CD8-positive, alpha-beta memory T cell (primary cell): Measurements from ENCODE around the gene BLOC1S4. TPM values are rescaled to one million over a fixed set of nuclear protein-coding genes. Genes with fewer than 3 reads are reported as not detected.
"Not testable (repeated sequence)": the region's sequence is repeated elsewhere in the genome, so short reads cannot be mapped to it uniquely, and the experiment has no call there.

Experiments
- CTCF ChIA-PET: fragments of 350-600 bp; sonication (Branson Sonifier 250); formaldehyde crosslinking; loops from one replicate; lab custom pipeline; 2021; ENCODE audit warnings: antibody characterized with exemption; lab: Charles Lee
- POLR2A ChIA-PET: fragments of 350-600 bp; sonication (Branson Sonifier 250); formaldehyde crosslinking; loops from one replicate; lab custom pipeline; 2021; ENCODE audit warnings: antibody characterized with exemption; lab: Charles Lee
- DNase-seq, 5 donors: peaks; one replicate each; pipeline versions ENCODE4 v3.0.0 to v3.0.0-alpha.2; 2020 to 2022; ENCODE audit warnings: mixed read lengths in 1 of 5
- H3K27ac ChIP-seq: one replicate; pipeline ENCODE4 v1.7.0; 2013; ENCODE audit warnings: low read depth, mild to moderate bottlenecking, low read length, moderate library complexity
- H3K27me3 ChIP-seq: 2 replicates; pipeline ENCODE4 v1.7.0; 2013; ENCODE audit warnings: low read length, mild to moderate bottlenecking; ENCODE audit not compliant: insufficient read depth, poor library complexity, severe bottlenecking
- H3K36me3 ChIP-seq: 2 replicates; pipeline ENCODE4 v1.7.0; 2013; ENCODE audit warnings: mild to moderate bottlenecking, low read length, moderate library complexity; ENCODE audit not compliant: insufficient read depth
- H3K4me1 ChIP-seq: 2 replicates; pipeline ENCODE4 v1.7.0; 2013; ENCODE audit warnings: mild to moderate bottlenecking, low read length, moderate library complexity; ENCODE audit not compliant: insufficient read depth
- H3K4me3 ChIP-seq: 2 replicates; pipeline ENCODE4 v1.7.0; 2013; ENCODE audit warnings: mild to moderate bottlenecking, low read length
- H3K9me3 ChIP-seq: 2 replicates; pipeline ENCODE4 v1.7.0; 2013; ENCODE audit warnings: mild to moderate bottlenecking, low read length
- H3K27ac Mint-ChIP-seq, 8 donors: one replicate each; pipeline ENCODE4 v1.8.0; 2020 to 2021; ENCODE audit warnings: mixed read lengths in 8 of 8, mild to moderate bottlenecking in 6 of 8, inconsistent platforms in 3 of 8, moderate library complexity in 3 of 8
- H3K27me3 Mint-ChIP-seq, 2 donors: one replicate each; pipeline ENCODE4 v1.8.0; 2020 to 2021; ENCODE audit warnings: mixed read lengths in 2 of 2, mild to moderate bottlenecking in 1 of 2, moderate library complexity in 1 of 2
- H3K36me3 Mint-ChIP-seq, 3 donors: one replicate each; pipeline ENCODE4 v1.8.0; 2020 to 2021; ENCODE audit warnings: mixed read lengths in 3 of 3, inconsistent platforms in 1 of 3, mild to moderate bottlenecking in 1 of 3
- H3K4me1 Mint-ChIP-seq, 3 donors: one replicate each; pipeline ENCODE4 v1.8.0; 2020 to 2021; ENCODE audit warnings: mixed read lengths in 3 of 3, inconsistent platforms in 1 of 3, mild to moderate bottlenecking in 1 of 3
- H3K4me3 Mint-ChIP-seq, 7 donors: one replicate each; pipeline ENCODE4 v1.8.0; 2020 to 2021; ENCODE audit warnings: mixed read lengths in 7 of 7, mild to moderate bottlenecking in 6 of 7, moderate library complexity in 4 of 7, inconsistent platforms in 2 of 7
- H3K9me3 Mint-ChIP-seq, 5 donors: one replicate each; pipeline ENCODE4 v1.8.0; 2020 to 2022; ENCODE audit warnings: mixed read lengths in 5 of 5, mild to moderate bottlenecking in 3 of 5, moderate library complexity in 2 of 5, inconsistent platforms in 1 of 5
- polyA plus RNA-seq: library from polyadenylated mRNA; unstranded; fragments of 300-500 nt; fragmentation: Illumina TruSeq; gene quantifications from one replicate; pipeline ENCODE4 v1.2.3, GENCODE V29; 2021
- total RNA-seq, 2 experiments: library from RNA; stranded (reverse); gene quantifications; one replicate each; pipeline ENCODE4 v1.2.3, GENCODE V29; 2021

BLOC1S4 gene
- total and polyA plus RNA-seq, 3 experiments from 2014 or later = 21.5 to 96.7 (median 22.9) TPM

DNA sequence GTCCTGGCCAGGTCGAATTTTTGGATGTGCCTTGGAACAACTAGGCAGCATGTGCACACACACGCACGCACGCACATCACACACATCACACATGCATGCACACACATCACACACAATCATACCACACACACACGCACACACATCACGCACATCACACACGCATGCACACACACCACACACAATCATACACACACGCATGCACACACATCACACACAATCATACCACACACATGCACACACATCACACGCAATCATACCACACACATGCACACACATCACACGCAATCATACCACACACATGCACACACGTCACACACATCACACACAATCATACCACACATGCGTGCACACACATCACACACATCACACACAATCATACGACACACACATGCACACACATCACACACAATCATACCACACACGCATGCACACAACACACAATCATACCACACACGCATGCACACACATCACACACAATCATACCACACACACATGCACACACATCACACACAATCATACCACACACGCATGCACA is 9.5 kb downstream of the BLOC1S4 start:
- H3K27me3 Mint-ChIP-seq, H3K36me3 ChIP-seq, DNase-seq, H3K9me3 Mint-ChIP-seq, H3K4me3 Mint-ChIP-seq, H3K27ac Mint-ChIP-seq, H3K4me1 ChIP-seq, H3K27me3 ChIP-seq, H3K36me3 Mint-ChIP-seq, H3K27ac ChIP-seq, H3K9me3 ChIP-seq, H3K4me3 ChIP-seq, POLR2A ChIA-PET: not testable (repeated sequence)
- peaks cover 0 to 11% (median 3%) of the 10 kb centered on the region in 3 donors for H3K4me1 Mint-ChIP-seq
- CTCF ChIA-PET = interaction anchor here (3.2 kb wide), 1 partner anchor 148 kb away, joined by 13 read pairs; no protein-coding TSS in a partner anchor

GRCh38 chr4:6727081-6727942 is 11.3 kb downstream of the BLOC1S4 start:
- Mint-ChIP-seq H3K9me3 (no peaks in the 10 kb centered on the region), H3K27ac (peak overlapping the region in 1 of 8 donors; percentile 68), H3K27me3 (no peaks in the 10 kb centered on the region), H3K4me1 (peaks cover 0 to 6% (median 2%) of the 10 kb centered on the region in 3 donors), H3K36me3 (no peaks in the 10 kb centered on the region), H3K4me3 (no peak overlapping the region)
- no peaks in the 10 kb centered on the region for H3K9me3 ChIP-seq
- POLR2A ChIA-PET = interaction anchor here (0.8 kb wide), 1 partner anchor 158 kb away, joined by 7 read pairs; no protein-coding TSS in a partner anchor
- no peaks in the 10 kb centered on the region for H3K36me3 ChIP-seq
- no peak overlapping the region for H3K27ac ChIP-seq
- DNase-seq = no peak
- peaks cover 5% of the 10 kb centered on the region for H3K4me1 ChIP-seq
- H3K27me3 ChIP-seq = no peaks in the 10 kb centered on the region
- CTCF ChIA-PET = interaction anchor here (0.9 to 1.2 kb wide), 4 partner anchors 9 to 343 kb away, joined by 3 to 5 read pairs (median 3); no protein-coding TSS in a partner anchor
- H3K4me3 ChIP-seq = no peak overlapping the region

DNA sequence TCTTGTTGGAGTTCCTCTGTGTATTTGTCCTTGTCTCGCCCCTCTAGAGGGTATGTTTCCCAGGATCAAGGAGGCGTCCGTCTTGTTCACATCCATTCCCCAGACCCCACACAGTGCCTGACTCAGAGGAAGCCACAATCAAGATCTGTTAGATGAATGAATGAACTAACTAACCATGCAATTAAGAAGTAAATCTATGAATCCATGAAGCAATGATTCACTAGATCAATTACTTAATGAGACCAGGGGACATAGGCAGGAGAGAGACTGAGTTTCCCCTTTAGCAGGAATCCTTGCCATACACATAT is 11.9 kb downstream of the BLOC1S4 start:
- H3K27me3 Mint-ChIP-seq = no peaks in the 10 kb centered on the region
- Histone ChIP-seq H3K4me3 (no peak overlapping the region), H3K27me3 (no peaks in the 10 kb centered on the region), H3K4me1 (peaks cover 5% of the 10 kb centered on the region), H3K36me3 (no peaks in the 10 kb centered on the region), H3K27ac (no peak overlapping the region), H3K9me3 (no peaks in the 10 kb centered on the region)
- H3K9me3 Mint-ChIP-seq = no peaks in the 10 kb centered on the region
- ChIA-PET CTCF (interaction anchor here (0.7 kb wide), 1 partner anchor 7 kb away, joined by 4 read pairs; no protein-coding TSS in a partner anchor), POLR2A (no interaction called here)
- no peak for DNase-seq
- H3K27ac Mint-ChIP-seq = peak overlapping the region in 1 of 8 donors; percentile 68
- no peak overlapping the region for H3K4me3 Mint-ChIP-seq
- H3K4me1 Mint-ChIP-seq = peaks cover 0 to 6% (median 2%) of the 10 kb centered on the region in 3 donors
- no peaks in the 10 kb centered on the region for H3K36me3 Mint-ChIP-seq

- Mint-ChIP-seq H3K9me3 (no peaks in the 10 kb centered on the region), H3K4me3 (peak overlapping the region in 1 of 7 donors; percentile 18), H3K27ac (peak overlapping the region in 1 of 8 donors; percentile 91), H3K4me1 (peaks cover 0 to 6% (median 2%) of the 10 kb centered on the region in 3 donors), H3K27me3 (no peaks in the 10 kb centered on the region), H3K36me3 (no peaks in the 10 kb centered on the region)
- H3K4me3 ChIP-seq = no peak overlapping the region
- no peaks in the 10 kb centered on the region for H3K9me3 ChIP-seq
- no peaks in the 10 kb centered on the region for H3K36me3 ChIP-seq
- no peaks in the 10 kb centered on the region for H3K27me3 ChIP-seq
- DNase-seq = no peak
- POLR2A ChIA-PET = no interaction called here
- peaks cover 5% of the 10 kb centered on the region for H3K4me1 ChIP-seq
- CTCF ChIA-PET = interaction anchor here (0.7 kb wide), 1 partner anchor 8 kb away, joined by 4 read pairs; no protein-coding TSS in a partner anchor
- no peak overlapping the region for H3K27ac ChIP-seq
These were observed 12.5 kb downstream of the BLOC1S4 start for GRCh38 chr4:6728320-6729029.

- Mint-ChIP-seq H3K36me3 (no peaks in the 10 kb centered on the region), H3K4me3 (no peak overlapping the region), H3K27ac (no peak overlapping the region), H3K9me3 (no peaks in the 10 kb centered on the region), H3K27me3 (peaks cover 0 to 5% of the 10 kb centered on the region in 2 donors), H3K4me1 (peaks cover 0 to 6% (median 2%) of the 10 kb centered on the region in 3 donors)
- Histone ChIP-seq H3K4me3 (no peak overlapping the region), H3K27ac (peak overlapping the region; percentile 83), H3K9me3 (no peaks in the 10 kb centered on the region), H3K27me3 (no peaks in the 10 kb centered on the region), H3K36me3 (no peaks in the 10 kb centered on the region), H3K4me1 (peaks cover 5% of the 10 kb centered on the region)
- DNase-seq = no peak
- ChIA-PET POLR2A (interaction anchor here (0.7 kb wide), 2 partner anchors 19 to 161 kb away, joined by 4 to 5 read pairs; no protein-coding TSS in a partner anchor), CTCF (interaction anchor here (0.6 to 1.0 kb wide), 3 partner anchors 11 to 40 kb away, joined by 3 to 5 read pairs (median 4); no protein-coding TSS in a partner anchor)
These were observed 14.8 kb downstream of the BLOC1S4 start for GRCh38 chr4:6730603-6731317.

GRCh38 chr4:6731318-6731675 is 15.3 kb downstream of the BLOC1S4 start:
- Histone ChIP-seq H3K27ac (peak overlapping the region; percentile 83), H3K36me3 (no peaks in the 10 kb centered on the region), H3K4me3 (no peak overlapping the region), H3K27me3 (no peaks in the 10 kb centered on the region), H3K9me3 (no peaks in the 10 kb centered on the region), H3K4me1 (peaks cover 5% of the 10 kb centered on the region)
- Mint-ChIP-seq H3K36me3 (no peaks in the 10 kb centered on the region), H3K4me1 (peaks cover 0 to 6% (median 2%) of the 10 kb centered on the region in 3 donors), H3K9me3 (no peaks in the 10 kb centered on the region), H3K4me3 (no peak overlapping the region), H3K27ac (no peak overlapping the region), H3K27me3 (peaks cover 0 to 5% of the 10 kb centered on the region in 2 donors)
- ChIA-PET POLR2A (no interaction called here), CTCF (interaction anchor here (0.6 to 1.0 kb wide), 2 partner anchors 11 to 12 kb away, joined by 3 to 5 read pairs; no protein-coding TSS in a partner anchor)
- no peak for DNase-seq

GRCh38 chr4:6731780-6732179 is 15.8 kb downstream of the BLOC1S4 start:
- peaks cover 0 to 6% (median 2%) of the 10 kb centered on the region in 3 donors for H3K4me1 Mint-ChIP-seq
- ChIA-PET CTCF (no interaction called here), POLR2A (no interaction called here)
- H3K4me3 ChIP-seq = no peak overlapping the region
- peaks cover 5% of the 10 kb centered on the region for H3K4me1 ChIP-seq
- H3K27ac ChIP-seq = peak overlapping the region; percentile 83
- no peaks in the 10 kb centered on the region for H3K36me3 ChIP-seq
- H3K27me3 ChIP-seq = no peaks in the 10 kb centered on the region
- H3K9me3 ChIP-seq = no peaks in the 10 kb centered on the region
- DNase-seq = no peak
- no peaks in the 10 kb centered on the region for H3K36me3 Mint-ChIP-seq
- H3K27me3 Mint-ChIP-seq = peaks cover 0 to 8% of the 10 kb centered on the region in 2 donors
- H3K27ac Mint-ChIP-seq = no peak overlapping the region
- no peak overlapping the region for H3K4me3 Mint-ChIP-seq
- no peaks in the 10 kb centered on the region for H3K9me3 Mint-ChIP-seq
